Measurements from ENCODE around the gene FOXQ1. TPM values are rescaled to one million over a fixed set of nuclear protein-coding genes. Genes with fewer than 3 reads are reported as not detected.

The FOXQ1 gene
- total RNA-seq, 1 donor from 2014 or later = not detected

GRCh38 chr6:1306133-1306532, 5.8 kb upstream of the FOXQ1 start:
- intact Hi-C loops (cut with micrococcal nuclease) = no loop called here
- H3K9me3 Mint-ChIP-seq = no peaks in the 10 kb centered on the region

GRCh38 chr6:1309366-1309765, 2.5 kb upstream of the FOXQ1 start:
- intact Hi-C loops (cut with micrococcal nuclease) = no loop called here
- H3K36me3 Mint-ChIP-seq (ENCODE audit: low read depth) = peaks cover 5% of the 10 kb centered on the region
- H3K27me3 Mint-ChIP-seq (ENCODE audit: insufficient read depth) = peaks cover 58% of the 10 kb centered on the region
- H3K27ac Mint-ChIP-seq = no peak overlapping the region
- no peaks in the 10 kb centered on the region for H3K9me3 Mint-ChIP-seq
- peaks cover 15% of the 10 kb centered on the region for H3K4me1 Mint-ChIP-seq (ENCODE audit: low read depth)
- no peak overlapping the region for H3K4me3 Mint-ChIP-seq
- no peak for DNase-seq (ENCODE audit: low spot score)

More at GRCh38 chr6:1306133-1306532, 5.8 kb upstream of the FOXQ1 start:
- DNase-seq (ENCODE audit: low spot score) = no peak
- H3K27ac Mint-ChIP-seq = no peak overlapping the region
- peaks cover 2% of the 10 kb centered on the region for H3K36me3 Mint-ChIP-seq (ENCODE audit: low read depth)
- H3K4me3 Mint-ChIP-seq = no peak overlapping the region
- peaks cover 47% of the 10 kb centered on the region for H3K27me3 Mint-ChIP-seq (ENCODE audit: insufficient read depth)
- peaks cover 8% of the 10 kb centered on the region for H3K4me1 Mint-ChIP-seq (ENCODE audit: low read depth)

GRCh38 chr6:1310628-1311399, 1.1 kb upstream of the FOXQ1 start:
- DNase-seq (ENCODE audit: low spot score) = no peak
- Mint-ChIP-seq H3K4me3 (peak overlapping the region; percentile 50), H3K27me3 (ENCODE audit: insufficient read depth) (peaks cover 71% of the 10 kb centered on the region), H3K36me3 (ENCODE audit: low read depth) (peaks cover 9% of the 10 kb centered on the region), H3K4me1 (ENCODE audit: low read depth) (peaks cover 22% of the 10 kb centered on the region), H3K27ac (peak overlapping the region; percentile 84), H3K9me3 (no peaks in the 10 kb centered on the region)
- intact Hi-C loops (cut with micrococcal nuclease) = loop anchor here (5.0 kb wide), 1 partner anchor 301 kb away; no protein-coding TSS in a partner anchor

GRCh38 chr6:1312203-1312472, 240 bp downstream of the FOXQ1 start:
- intact Hi-C loops (cut with micrococcal nuclease) = loop anchor here (5.0 kb wide), 1 partner anchor 300 kb away; no protein-coding TSS in a partner anchor
- no peaks in the 10 kb centered on the region for H3K9me3 Mint-ChIP-seq
- H3K4me3 Mint-ChIP-seq = peak overlapping the region; percentile 53
- peaks cover 65% of the 10 kb centered on the region for H3K27me3 Mint-ChIP-seq (ENCODE audit: insufficient read depth)
- H3K36me3 Mint-ChIP-seq (ENCODE audit: low read depth) = peaks cover 9% of the 10 kb centered on the region
- peak overlapping the region; percentile 58 for H3K27ac Mint-ChIP-seq
- peaks cover 28% of the 10 kb centered on the region for H3K4me1 Mint-ChIP-seq (ENCODE audit: low read depth)
- no peak for DNase-seq (ENCODE audit: low spot score)

GRCh38 chr6:1312473-1313367, 822 bp downstream of the FOXQ1 start:
- Mint-ChIP-seq H3K27ac (peak overlapping the region; percentile 58), H3K27me3 (ENCODE audit: insufficient read depth) (peaks cover 64% of the 10 kb centered on the region), H3K4me1 (ENCODE audit: low read depth) (peaks cover 28% of the 10 kb centered on the region), H3K9me3 (no peaks in the 10 kb centered on the region), H3K4me3 (peak overlapping the region; percentile 53), H3K36me3 (ENCODE audit: low read depth) (peaks cover 9% of the 10 kb centered on the region)
- intact Hi-C loops (cut with micrococcal nuclease) = loop anchor here (5.0 kb wide), 1 partner anchor 300 kb away; no protein-coding TSS in a partner anchor
- no peak for DNase-seq (ENCODE audit: low spot score)

GRCh38 chr6:1313384-1313766, 1.5 kb downstream of the FOXQ1 start:
- intact Hi-C loops (cut with micrococcal nuclease) = loop anchor here (5.0 kb wide), 1 partner anchor 299 kb away; no protein-coding TSS in a partner anchor
- DNase-seq (ENCODE audit: low spot score) = no peak
- H3K4me3 Mint-ChIP-seq = no peak overlapping the region

GRCh38 chr6:1313767-1314503, 2.0 kb downstream of the FOXQ1 start:
- H3K36me3 Mint-ChIP-seq (ENCODE audit: low read depth) = peaks cover 9% of the 10 kb centered on the region
- intact Hi-C loops (cut with micrococcal nuclease) = loop anchor here (2.0 to 5.0 kb wide), 3 partner anchors 63 to 517 kb away; no protein-coding TSS in a partner anchor
- DNase-seq (ENCODE audit: low spot score) = no peak
- H3K27ac Mint-ChIP-seq = peak overlapping the region; percentile 92
- peak overlapping the region; percentile 60 for H3K4me3 Mint-ChIP-seq
- peaks cover 6% of the 10 kb centered on the region for H3K9me3 Mint-ChIP-seq
- peaks cover 28% of the 10 kb centered on the region for H3K4me1 Mint-ChIP-seq (ENCODE audit: low read depth)
- peaks cover 55% of the 10 kb centered on the region for H3K27me3 Mint-ChIP-seq (ENCODE audit: insufficient read depth)

More at GRCh38 chr6:1313384-1313766, 1.5 kb downstream of the FOXQ1 start:
- Mint-ChIP-seq H3K9me3 (peaks cover 5% of the 10 kb centered on the region), H3K4me1 (ENCODE audit: low read depth) (peaks cover 28% of the 10 kb centered on the region), H3K27ac (no peak overlapping the region), H3K36me3 (ENCODE audit: low read depth) (peaks cover 9% of the 10 kb centered on the region), H3K27me3 (ENCODE audit: insufficient read depth) (peaks cover 59% of the 10 kb centered on the region)

GRCh38 chr6:1314617-1315016, 2.7 kb downstream of the FOXQ1 start:
- Mint-ChIP-seq H3K27me3 (ENCODE audit: insufficient read depth) (peaks cover 48% of the 10 kb centered on the region), H3K4me3 (no peak overlapping the region), H3K9me3 (peaks cover 6% of the 10 kb centered on the region), H3K27ac (no peak overlapping the region), H3K4me1 (ENCODE audit: low read depth) (peaks cover 28% of the 10 kb centered on the region), H3K36me3 (ENCODE audit: low read depth) (peaks cover 9% of the 10 kb centered on the region)
- DNase-seq (ENCODE audit: low spot score) = no peak
- intact Hi-C loops (cut with micrococcal nuclease) = loop anchor here (2.0 to 5.0 kb wide), 3 partner anchors 62 to 518 kb away; no protein-coding TSS in a partner anchor

GRCh38 chr6:1315201-1315559, 3.3 kb downstream of the FOXQ1 start:
- intact Hi-C loops (cut with micrococcal nuclease) = loop anchor here (2.0 kb wide), 2 partner anchors 62 to 518 kb away; no protein-coding TSS in a partner anchor
- Mint-ChIP-seq H3K27me3 (ENCODE audit: insufficient read depth) (peaks cover 43% of the 10 kb centered on the region), H3K36me3 (ENCODE audit: low read depth) (peaks cover 9% of the 10 kb centered on the region), H3K27ac (no peak overlapping the region), H3K9me3 (peaks cover 6% of the 10 kb centered on the region), H3K4me1 (ENCODE audit: low read depth) (peaks cover 28% of the 10 kb centered on the region), H3K4me3 (no peak overlapping the region)
- no peak for DNase-seq (ENCODE audit: low spot score)

- intact Hi-C loops (cut with micrococcal nuclease) = loop anchor here (2.0 kb wide), 2 partner anchors 61 to 519 kb away; no protein-coding TSS in a partner anchor
- Mint-ChIP-seq H3K9me3 (peaks cover 6% of the 10 kb centered on the region), H3K27me3 (ENCODE audit: insufficient read depth) (peaks cover 37% of the 10 kb centered on the region), H3K36me3 (ENCODE audit: low read depth) (peaks cover 9% of the 10 kb centered on the region), H3K27ac (peak overlapping the region; percentile 67), H3K4me3 (peak overlapping the region; percentile 30), H3K4me1 (ENCODE audit: low read depth) (peaks cover 23% of the 10 kb centered on the region)
- no peak for DNase-seq (ENCODE audit: low spot score)
Observed at GRCh38 chr6:1315560-1316386, 3.9 kb downstream of the FOXQ1 start.

GRCh38 chr6:1316489-1316971, 4.6 kb downstream of the FOXQ1 start:
- H3K4me1 Mint-ChIP-seq (ENCODE audit: low read depth) = peaks cover 18% of the 10 kb centered on the region
- H3K27ac Mint-ChIP-seq = no peak overlapping the region
- H3K4me3 Mint-ChIP-seq = no peak overlapping the region
- no peak for DNase-seq (ENCODE audit: low spot score)
- H3K27me3 Mint-ChIP-seq (ENCODE audit: insufficient read depth) = peaks cover 31% of the 10 kb centered on the region
- intact Hi-C loops (cut with micrococcal nuclease) = no loop called here
- H3K9me3 Mint-ChIP-seq = peaks cover 6% of the 10 kb centered on the region
- peaks cover 7% of the 10 kb centered on the region for H3K36me3 Mint-ChIP-seq (ENCODE audit: low read depth)
